ENCODE data around the gene COL5A1.

COL5A1 gene

DNA sequence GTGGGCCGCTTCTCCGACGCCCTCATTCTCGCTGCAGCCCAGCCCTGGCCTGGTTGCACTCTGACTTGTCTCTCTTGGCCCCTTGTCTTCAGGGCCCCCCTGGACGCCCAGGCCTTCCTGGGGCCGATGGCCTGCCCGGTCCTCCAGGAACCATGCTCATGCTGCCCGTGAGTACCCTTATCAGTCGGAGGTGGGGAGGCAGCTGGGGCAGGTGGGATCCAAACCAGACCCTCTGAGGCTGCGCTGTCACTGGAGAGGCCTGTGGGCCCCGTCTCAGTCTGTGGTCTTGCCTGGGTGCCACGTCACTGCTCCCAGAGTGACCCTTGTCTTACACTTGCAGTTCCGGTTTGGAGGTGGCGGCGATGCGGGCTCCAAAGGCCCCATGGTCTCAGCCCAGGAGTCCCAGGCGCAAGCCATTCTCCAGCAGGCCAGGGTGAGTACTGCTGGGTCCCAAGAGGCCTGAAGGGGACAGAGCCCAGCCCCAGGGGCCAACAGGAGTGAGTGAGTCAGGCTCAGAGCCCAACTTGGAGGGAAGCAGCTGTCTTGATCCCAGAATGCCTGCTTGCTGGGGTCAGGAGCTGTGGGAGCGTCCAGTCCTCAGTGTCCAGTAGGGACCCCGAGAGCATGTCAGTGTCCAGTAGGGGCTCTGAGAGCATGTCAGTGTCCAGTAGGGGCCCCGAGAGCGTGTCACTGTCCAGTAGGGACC is 109.0 kb downstream of the COL5A1 start:
- no peak for DNase-seq

DNA sequence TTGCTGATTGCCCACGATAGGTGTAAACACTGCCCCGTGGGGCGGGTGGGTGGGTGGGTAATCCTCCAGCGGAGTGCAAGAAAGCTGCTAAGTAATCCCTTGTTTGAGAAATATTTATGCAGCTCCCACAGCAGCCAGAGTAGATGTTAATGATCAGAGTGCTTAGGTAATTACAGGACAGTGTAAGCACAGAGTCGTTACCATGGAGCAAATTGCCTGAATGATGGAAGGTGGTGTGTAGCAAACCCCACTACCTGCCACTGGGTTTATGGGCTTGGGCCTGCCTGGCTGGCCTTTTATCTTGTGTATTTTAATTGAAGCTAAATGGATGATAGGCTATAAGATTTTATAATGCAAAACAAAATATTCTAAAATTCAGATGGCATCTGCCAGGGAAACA is 110.0 kb downstream of the COL5A1 start:
- DNase-seq, result no peak

GRCh38 chr9:134752471-134753168 is 111.0 kb downstream of the COL5A1 start:
- no peak for DNase-seq

DNA sequence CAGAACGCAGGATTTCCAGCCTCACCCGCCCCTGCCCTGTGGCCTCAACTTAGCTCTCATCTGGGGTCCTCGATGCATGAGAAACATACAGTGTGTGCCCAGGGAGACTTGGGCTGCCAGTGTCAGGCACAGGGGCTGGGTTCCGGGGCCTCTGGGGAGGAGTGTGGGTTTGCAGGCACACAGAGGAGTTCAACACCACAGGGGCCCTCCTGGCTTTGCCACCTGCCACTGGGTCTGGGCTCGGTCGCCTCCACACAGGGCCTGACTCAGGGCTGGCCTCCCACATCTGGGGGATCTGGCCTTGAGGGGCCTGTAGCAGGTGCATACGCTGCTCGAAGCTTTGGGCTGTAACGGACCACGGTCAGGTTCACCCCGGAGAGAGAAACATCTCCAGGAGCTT is 111.6 kb downstream of the COL5A1 start:
- DNase-seq, result no peak

GRCh38 chr9:134755221-134755907 is 113.8 kb downstream of the COL5A1 start:
- DNase-seq, result no peak

GRCh38 chr9:134756098-134756497 is 114.5 kb downstream of the COL5A1 start:
- DNase-seq, result no peak

DNA sequence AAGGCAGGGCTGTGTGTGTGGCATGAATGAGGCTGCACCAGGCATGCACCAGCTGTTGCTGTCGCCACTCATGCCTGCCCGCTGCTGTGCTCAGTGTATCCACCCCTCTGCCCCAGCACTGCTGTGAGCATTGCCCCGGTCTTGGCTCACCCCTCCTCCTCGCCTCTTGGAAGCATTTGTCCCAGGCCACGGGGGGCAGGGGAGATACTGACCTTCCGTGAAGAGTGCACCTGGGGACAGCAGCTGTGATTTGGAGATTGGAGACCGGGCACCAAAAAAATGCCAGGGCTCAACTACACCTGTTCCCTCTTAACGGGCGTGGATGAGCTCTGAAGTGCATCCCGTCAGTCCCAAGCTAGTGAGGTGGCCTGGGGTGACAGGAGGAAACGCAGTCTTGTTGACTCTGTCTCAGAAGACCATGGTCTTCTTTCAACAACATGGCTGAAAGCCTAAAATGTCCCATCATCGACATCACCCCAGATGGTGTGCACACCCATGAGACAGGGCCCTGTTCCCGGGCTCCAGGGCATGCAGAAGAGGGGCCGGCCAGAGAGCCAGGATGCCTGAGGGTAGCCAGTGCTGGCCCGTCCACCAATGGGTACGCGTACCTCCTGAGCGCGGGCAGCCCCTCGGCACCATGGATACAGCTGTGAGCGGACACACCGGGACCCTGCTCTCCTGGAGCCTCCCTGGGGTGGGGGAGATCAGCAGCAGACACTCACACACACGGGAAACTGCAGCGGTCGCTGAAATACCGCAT is 115.8 kb downstream of the COL5A1 start:
- DNase-seq, result no peak

DNA sequence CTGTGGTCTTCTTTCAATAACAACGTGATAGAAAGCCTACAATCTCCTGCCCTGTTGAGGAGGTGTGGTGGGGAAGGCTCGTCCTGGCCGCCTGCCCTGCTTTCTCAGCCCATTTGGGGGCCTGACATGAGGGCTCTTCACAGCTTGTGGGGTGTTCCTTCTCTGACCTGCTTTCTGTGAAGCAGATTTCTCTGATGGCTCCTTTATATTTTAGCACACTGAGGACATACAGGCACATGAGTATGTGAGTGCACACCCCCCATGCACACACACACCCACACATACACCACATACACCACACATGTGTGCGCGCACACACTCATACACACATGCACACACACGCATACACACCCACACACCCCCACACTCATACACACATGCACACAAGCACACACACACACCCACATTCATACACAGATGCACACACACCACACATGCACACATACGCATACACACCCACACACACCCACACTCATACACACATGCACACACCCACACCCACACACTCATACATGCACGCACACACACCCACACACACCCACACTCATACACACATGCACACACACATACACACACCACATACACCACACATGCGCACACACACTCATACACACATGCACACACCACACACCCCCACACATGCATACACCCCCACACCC is 117.5 kb downstream of the COL5A1 start:
- DNase-seq, result no peak

- no peak for DNase-seq
Measured at GRCh38 chr9:134759913-134760312, 118.3 kb downstream of the COL5A1 start.

DNA sequence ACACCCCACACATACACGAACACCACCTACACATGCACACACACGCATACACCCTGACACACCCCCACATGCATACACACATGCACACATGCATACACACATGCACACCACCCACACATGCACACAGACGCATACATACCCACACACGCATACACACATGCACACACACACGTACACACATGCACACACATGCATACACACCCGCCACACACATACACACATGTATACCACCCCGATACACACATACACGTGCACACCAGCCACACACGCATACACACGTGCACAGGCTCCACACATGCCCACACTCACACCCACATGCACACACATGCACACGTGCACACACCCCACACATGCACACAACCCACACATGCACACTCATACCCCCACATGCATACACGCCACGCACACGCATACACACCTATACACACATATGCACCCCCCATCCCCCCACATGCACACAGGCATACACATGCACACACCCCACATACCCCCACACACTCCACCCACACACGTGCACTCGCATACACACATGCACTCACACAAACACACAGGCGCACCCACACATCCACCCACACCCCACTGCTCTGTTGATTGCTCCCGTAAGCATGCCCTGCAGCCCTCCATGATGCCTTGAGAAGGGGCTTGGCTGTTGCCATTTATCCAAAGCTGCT is 119.3 kb downstream of the COL5A1 start:
- DNase-seq, result no peak

GRCh38 chr9:134764473-134765269 is 123.1 kb downstream of the COL5A1 start:
- no peak for DNase-seq

DNA sequence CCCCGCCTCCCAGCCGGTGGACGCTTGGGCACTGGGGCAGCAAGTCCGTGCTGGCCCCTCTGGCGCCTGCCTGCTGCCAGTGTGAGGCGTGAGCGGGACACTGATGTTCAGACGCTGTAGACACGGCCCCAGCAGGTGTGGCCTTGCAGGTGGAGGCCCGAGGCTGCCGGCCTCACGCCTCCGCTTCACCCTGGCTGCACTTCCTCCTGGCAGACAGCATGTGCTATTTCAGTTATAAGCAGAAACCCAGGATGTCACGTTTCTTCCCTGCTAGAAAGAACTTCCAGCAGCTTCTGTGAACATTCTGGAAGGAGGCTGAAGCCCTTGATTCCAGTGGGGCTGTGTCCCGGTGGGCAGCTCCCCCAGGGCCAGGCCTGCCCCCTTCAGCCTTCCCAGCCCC is 124.2 kb downstream of the COL5A1 start:
- DNase-seq, result no peak

- DNase-seq, result no peak
Measured at GRCh38 chr9:134766587-134766986, 125.0 kb downstream of the COL5A1 start.

GRCh38 chr9:134768332-134768708 is 126.7 kb downstream of the COL5A1 start:
- DNase-seq, result no peak

DNA sequence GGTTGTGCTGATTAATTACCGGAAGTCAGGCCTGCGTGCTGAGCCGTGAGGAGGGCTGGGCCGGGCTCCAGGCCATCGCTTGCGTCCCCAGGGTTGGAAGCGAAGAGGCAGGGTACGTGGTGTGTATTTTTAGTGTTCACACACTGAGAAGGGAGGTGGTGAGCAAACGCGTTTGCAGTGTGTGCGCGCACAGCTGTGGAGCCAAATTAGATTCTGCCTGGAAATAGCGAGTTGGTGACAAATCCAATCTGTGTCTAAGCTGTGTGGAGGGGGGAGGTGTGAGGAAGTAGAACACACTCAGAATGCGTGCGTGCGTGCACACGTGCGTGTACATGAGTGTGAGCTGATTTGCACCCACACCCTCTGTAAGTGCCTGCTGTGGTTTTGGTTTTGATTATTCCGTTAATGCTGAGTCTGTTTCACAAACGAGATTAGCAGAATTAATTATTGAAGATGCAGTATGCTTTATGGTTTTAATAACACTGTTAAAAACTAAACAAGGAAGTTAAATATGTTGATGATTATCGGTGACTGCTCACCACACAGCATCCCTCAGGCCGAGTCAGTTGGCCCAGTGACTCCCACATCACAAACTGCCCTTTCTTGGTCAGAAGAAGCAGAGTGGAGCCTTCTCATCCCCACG is 127.2 kb downstream of the COL5A1 start:
- DNase-seq, result no peak

GRCh38 chr9:134770972-134771971 is 129.7 kb downstream of the COL5A1 start:
- no peak for DNase-seq

DNA sequence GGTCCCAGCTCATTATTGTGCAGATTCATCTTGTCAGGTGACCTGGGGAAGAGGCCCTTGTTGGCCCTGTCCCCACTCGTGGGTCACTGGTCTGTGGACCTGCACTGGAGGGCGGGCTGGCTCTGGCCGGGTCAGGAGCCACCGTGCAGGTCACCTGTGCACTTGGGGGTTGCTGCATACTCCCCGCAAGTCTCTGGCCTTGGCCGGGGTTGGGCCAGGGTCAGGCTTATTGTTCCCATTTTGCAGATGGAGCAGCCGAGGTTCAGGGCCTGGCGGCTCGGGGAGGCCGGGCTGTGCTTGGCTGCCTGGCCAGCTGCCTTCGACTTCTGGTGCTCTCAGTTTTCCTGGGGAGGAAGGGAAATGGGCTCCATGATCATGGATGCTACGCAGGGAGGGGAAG is 130.7 kb downstream of the COL5A1 start:
- DNase-seq, result no peak

GRCh38 chr9:134773842-134774241 is 132.2 kb downstream of the COL5A1 start:
- no peak for DNase-seq

DNA sequence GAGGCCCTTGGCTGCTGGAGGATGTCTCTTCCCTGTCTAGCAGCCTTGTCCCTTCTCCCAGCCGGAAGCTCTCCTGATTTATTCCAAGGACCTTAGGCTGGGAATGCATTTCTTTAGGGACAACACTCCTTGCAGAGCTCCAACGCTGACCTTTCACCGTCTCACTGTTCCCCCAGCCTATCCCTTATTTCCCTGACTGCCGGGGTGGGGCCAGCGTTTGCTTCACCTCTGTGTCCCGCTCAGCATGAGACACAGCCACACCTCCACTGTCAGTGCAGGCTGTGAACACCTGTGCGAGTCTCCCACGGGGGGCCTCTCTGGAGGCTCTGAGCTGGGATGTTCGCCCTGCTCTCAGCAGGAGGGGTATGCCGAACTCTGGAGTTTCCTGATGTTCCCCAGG is 132.8 kb downstream of the COL5A1 start:
- no peak for DNase-seq
